Adipose tissue (tissue), 3 donors: ENCODE results near the gene GAB3. TPM values are rescaled to one million over a fixed set of nuclear protein-coding genes. Genes with fewer than 3 reads are reported as not detected.
A peak's percentile ranks its signal among the peaks of the same experiment; 100 is the strongest.

Source experiments
- H3K27ac ChIP-seq: one replicate; pipeline ENCODE4 v1.5.1; 2013; ENCODE audit warnings: low read depth, low read length
- WGBS, 3 donors: extraction: QIAGEN DNeasy Blood & Tissue Kit; methylation state at CpG; one replicate each; pipeline ENCODE4 v1.1.7; 2013; 5-methylcytosine and 5-hydroxymethylcytosine counted together
- polyA plus RNA-seq, 3 donors: library from polyadenylated mRNA; stranded (reverse); fragments of 200-250 nt; gene quantifications; one replicate each; pipeline ENCODE4 v1.2.3, GENCODE V29; 2013
- donor health status: healthy with polysubstance abuse.
- donor health status: Bipolar disorder and iron deficiency.
- donor health status: healthy.

GAB3 gene, protein sequence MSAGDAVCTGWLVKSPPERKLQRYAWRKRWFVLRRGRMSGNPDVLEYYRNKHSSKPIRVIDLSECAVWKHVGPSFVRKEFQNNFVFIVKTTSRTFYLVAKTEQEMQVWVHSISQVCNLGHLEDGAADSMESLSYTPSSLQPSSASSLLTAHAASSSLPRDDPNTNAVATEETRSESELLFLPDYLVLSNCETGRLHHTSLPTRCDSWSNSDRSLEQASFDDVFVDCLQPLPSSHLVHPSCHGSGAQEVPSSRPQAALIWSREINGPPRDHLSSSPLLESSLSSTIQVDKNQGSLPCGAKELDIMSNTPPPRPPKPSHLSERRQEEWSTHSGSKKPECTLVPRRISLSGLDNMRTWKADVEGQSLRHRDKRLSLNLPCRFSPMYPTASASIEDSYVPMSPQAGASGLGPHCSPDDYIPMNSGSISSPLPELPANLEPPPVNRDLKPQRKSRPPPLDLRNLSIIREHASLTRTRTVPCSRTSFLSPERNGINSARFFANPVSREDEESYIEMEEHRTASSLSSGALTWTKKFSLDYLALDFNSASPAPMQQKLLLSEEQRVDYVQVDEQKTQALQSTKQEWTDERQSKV
- polyA plus RNA-seq = 1 to 10 TPM in 2 of 3 donors, under 1 TPM in 1; 0.85 to 2.9 (median 2.7) TPM

DNA sequence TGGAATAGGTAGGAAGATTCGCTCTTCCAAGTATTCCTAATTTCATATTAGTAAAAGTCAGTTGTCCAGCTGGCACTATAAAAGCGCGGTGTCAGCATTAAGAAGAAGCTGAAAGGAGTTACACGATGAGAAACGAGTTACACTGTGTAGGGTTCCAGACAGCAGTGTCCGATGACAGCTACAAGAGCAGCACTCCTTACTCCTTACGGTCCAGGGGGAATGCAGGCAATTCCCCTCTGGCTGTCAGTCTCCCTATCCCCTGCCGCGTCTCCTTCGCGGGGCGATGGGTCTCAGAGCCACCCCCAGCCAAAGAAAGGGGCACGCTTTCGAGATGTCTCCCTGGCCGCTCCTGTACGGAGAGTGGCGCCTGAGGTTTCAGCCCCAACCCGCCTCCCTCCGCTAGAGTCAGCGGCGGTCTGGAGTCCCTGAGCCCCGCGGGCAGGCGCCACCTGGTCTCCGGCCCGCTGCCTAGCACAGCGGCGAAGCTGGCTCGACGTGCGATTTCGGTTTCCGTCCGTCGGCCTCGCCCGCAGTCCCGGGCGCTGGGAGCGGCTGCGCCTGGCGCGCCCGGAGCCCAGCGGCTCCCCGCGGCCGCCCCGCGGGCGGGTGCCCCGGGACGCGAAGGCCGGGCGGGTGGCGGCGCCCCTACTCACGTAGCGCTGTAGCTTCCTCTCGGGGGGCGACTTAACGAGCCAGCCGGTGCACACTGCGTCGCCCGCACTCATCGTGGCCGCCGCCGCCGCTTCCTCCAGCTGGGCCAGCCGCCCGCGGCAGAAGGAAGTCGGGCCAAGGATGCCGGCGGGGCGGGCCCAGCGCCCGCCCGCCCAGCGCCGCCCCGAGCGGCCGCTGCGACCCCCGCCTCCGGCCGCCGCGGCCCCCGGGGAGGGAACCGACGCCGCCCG, at the start of gene GAB3:
Gene GAB3 (minus strand): TSS at position 777 of the 902 bp plus-strand sequence. CDS start 52 bp downstream, at position 725.
- peak within 1 kb of the TSS; percentile 15 for H3K27ac ChIP-seq
- WGBS, 3 donors = 1 to 29% (median 3%) methylated on average over 29 to 85 of the region's 98 CpGs

DNA sequence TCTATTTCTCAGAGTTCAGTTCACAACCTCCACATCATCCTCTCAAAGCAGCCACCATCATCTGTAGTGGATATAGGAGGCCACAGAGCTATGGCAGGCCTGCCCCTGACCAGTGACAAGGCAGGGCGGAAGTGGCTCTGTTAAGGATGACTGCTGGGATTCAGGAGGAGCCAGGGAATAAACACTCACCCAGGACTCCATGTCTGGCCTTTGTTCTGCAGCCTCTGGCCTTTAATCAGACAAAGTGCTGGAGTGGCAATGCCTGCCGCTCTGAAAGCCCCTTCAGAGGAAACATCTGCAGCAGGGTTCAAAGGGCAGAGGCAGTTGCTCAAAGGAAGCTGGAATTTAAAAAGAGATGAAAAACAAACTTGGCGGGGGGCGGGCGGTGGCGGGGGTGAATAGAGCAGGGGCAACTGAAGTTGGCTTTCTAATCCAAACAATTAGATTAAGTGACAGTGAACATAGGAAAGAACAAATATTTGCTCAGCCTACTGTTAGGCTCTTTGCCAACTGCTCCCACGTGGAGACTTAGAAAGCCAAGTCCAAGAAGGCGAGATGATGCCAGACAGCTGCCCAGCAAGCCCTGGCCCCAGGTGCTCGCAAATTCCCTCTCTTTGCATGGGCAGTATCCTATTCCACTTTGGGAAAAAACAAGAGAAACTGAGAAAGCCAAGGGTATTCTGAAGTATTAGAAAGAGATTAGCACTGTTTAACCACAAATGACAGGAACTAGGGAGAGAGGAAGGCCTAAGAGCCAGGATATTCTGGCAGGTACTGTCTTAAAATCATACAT, 48.9 kb upstream of the GAB3 start:
- peak overlapping the region; percentile 55 for H3K27ac ChIP-seq
- 19 to 48% (median 39%) methylated on average over 6 to 9 of the region's 9 CpGs for WGBS, 3 donors

DNA sequence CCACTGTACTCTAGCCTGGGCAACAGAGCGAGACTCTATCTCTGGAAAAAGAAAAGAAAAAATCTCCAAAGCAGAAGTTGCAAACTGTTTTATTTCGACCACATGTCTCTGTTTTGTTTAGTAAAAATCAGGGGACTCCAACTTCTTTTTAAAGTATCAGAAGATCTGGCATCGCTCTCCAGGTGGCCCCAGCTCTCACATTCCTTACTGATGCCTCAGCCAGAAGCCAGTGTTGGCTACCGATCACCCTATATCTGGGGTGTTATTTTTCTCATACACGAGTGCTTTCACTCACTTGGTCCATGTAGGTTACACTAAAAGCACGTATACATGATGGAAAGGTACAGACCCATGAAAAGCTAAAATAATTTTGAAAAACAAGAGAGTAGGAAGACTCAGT, 46.1 kb upstream of the GAB3 start:
- H3K27ac ChIP-seq = no peak overlapping the region
- 74 to 83% (median 76%) methylated on average over 6 of the region's 6 CpGs for WGBS, 3 donors

DNA sequence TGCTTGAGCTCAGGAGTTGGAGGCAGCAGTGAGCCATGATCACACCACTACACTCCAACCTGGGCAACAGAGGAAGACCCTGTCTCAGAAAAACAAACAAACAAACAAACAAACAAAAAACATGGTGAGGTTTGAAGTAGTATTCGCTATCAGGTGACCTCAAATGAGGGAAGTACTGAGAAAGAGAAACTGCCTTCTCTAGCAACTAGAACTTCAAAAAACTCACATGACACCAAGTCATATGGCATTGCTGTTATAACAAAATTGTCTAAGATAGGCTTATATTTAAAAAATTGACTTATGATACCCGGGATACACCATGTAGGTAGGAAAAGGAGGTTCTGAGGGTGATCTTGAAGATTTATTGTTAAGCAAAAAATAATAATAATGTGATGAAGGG, 44.1 kb upstream of the GAB3 start:
- WGBS, 3 donors = 61 to 98% (median 76%) methylated on average over 2 of the region's 2 CpGs
- H3K27ac ChIP-seq = no peak overlapping the region

DNA sequence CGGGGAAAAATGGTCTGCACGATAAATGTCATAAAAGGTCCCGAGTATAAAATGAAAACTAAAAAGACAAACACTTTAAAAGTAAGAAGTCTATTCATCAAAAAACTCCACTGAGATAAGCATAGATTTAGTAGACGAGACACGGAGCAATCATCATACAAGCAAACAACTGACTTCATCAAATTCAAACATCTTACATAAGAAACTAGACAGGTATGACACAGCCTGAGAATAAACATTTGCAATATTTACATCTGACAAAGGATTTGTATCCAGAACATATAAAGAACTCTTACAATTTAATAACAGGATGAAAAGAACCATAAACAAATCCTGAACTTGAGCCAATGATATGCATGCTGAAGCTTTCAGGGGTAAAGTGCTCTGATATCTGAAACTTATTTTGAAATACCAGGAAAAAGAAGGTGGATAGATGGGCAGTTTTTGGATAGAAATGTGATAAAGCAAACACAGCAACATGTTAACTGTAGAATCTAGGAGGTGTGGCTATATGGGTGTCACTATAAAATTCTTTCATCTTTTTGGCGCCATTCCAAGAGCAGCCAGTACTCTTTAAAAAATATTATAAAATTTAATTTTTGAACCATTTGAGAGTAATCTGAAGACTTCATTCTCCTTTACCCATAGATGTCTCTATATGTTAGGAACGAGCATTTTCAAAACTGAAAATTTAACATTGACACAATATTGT, 42.4 kb upstream of the GAB3 start:
- no peak overlapping the region for H3K27ac ChIP-seq
- 60 to 95% (median 84%) methylated on average over 7 of the region's 7 CpGs for WGBS, 3 donors

DNA sequence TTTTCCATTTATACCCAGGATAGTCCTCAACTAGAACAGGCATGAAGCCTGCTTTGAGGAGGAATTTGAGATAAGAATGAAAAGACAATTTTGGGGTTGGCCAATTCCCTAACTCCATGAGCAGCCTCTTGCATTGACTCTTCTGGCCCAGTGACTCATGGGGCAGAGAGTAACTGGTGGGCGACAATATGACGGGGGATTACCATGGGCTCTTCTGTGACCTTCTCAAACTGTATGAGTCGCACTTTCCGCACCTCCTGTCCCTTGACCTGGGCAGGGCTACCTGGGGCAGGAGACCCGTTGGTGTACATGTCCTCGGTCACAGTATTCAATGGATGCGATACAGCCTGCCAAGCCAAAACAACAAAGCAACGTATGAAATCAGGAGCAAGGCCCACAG, 41.1 kb upstream of the GAB3 start:
- H3K27ac ChIP-seq = no peak overlapping the region
- WGBS, 3 donors = 91 to 96% (median 94%) methylated on average over 8 of the region's 8 CpGs

DNA sequence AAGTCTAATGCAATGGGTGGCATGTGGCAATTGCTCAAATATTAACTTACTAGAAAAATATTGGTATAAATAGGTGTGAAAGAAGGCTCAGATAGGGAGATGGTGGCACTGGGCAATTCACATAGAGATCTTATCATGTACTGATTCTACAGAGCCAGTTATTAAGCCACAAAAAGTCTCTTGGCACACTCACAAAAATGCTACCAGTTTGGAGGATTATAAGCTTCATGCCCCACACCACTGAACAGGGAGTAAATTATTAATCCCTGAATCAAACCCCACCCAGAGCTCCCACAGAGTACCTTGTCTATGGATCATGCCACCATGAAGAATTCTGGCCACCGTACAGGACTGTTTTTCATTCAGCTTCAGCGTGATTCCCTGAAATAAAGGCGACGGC, 40.6 kb upstream of the GAB3 start:
- WGBS, 3 donors = 57 to 84% (median 70%) methylated on average over 4 of the region's 4 CpGs

DNA sequence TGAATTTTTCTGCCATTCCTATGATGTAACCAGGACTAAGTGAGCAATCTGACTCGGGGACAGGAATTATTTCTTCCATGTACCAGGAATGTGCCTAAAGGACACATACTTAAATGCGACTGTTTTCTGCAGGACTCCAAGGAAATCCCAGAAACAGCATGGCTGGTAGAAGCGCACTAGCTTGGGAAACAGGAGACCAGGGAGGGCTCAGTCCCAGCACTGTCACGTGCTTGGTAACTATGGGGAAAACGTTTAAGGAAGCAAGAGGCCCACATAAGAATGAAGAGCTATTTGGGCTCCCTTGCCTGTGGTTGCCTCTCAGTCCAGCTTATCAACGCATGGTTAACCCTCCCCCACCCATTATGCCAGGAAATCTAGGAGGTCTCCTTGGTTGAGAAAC, 34.8 kb upstream of the GAB3 start:
- WGBS, 3 donors = 46 to 63% (median 53%) methylated on average over 6 of the region's 6 CpGs

More for the DNA sequence above, 40.6 kb upstream of the GAB3 start:
- H3K27ac ChIP-seq = no peak overlapping the region

DNA sequence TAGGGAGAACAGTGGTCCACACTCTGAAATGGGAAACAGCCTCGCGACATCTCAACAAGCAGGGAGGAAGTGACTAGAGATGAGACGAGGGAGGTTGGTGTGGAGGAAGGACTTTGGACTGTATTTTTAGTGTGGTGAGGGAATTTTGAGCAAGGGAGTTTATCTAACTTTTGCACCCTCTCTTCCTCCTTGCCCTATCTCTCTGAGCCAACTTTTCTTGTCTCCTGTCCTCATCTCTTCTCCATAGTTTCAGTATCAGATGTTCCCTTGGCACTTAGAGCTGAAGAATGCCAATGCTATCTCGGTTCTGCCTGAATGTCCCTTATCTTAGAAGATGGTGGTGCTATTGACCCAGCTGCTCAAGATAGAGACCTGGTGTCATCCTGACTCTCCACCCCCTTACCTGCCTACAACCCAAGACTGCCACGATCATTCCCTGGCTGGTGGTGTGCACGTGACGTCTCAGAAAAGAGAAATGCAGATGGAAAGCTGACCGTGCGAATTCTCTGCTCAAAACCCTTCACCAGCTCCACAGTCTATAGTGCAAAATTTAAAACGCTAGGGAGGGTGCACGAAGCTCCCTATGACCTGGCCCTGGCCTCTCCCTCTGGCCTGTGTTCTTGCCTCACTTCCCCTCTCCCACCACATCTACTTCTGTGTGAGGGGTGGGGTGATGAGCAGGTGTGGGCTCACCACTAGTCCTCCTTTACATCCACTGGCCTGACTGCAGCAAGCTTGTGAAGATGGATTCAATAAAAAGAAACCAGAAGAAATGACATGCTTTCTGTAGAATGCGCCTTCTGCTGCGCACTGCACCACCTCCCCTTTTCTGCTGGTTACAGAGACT, 33.5 kb upstream of the GAB3 start:
- WGBS, 3 donors = 65 to 91% (median 67%) methylated on average over 10 to 13 of the region's 13 CpGs
- no peak overlapping the region for H3K27ac ChIP-seq

More for the DNA sequence above, 34.8 kb upstream of the GAB3 start:
- no peak overlapping the region for H3K27ac ChIP-seq

DNA sequence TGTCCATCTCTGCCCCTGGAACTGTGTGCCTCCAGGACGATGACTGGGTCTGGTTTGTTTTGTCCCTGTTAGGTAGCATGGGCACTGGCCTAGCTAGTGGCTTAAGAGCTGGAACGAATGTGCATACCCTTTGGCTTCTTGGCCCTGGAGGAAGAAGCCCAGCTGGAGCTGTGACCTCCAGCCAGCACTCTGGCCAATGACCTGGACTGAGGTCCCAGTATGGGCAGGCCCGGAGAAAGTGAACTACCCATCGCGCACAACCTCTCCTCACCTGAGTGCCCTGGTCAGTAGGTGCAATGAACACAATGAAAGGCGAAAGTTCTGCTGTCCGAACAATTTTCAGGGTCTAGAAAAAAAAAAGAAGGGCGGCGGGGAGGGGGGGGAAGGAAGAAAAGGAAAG, 30.1 kb upstream of the GAB3 start:
- no peak overlapping the region for H3K27ac ChIP-seq
- 83 to 96% (median 93%) methylated on average over 9 of the region's 9 CpGs for WGBS, 3 donors

DNA sequence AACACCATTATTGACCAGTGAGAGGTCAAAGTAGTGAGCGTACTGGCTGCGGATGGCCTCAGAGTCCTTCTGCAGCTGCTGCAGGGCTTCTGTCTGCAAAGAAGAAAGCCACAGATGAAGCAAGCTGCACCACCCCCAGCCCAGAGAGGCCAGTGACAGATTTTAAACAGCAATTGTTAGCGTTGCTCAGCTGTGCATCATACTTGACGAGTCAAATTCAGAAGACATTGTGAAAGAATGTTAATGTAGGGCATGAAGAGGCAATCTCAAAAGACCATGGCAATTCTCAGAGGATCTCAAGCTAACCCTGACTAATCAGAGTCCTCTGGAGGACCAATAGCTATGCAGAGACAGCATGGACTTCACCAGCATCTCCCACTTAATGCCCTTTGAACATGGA, 28.4 kb upstream of the GAB3 start:
- H3K27ac ChIP-seq = no peak overlapping the region
- WGBS, 3 donors = 77 to 87% (median 79%) methylated on average over 4 of the region's 4 CpGs

DNA sequence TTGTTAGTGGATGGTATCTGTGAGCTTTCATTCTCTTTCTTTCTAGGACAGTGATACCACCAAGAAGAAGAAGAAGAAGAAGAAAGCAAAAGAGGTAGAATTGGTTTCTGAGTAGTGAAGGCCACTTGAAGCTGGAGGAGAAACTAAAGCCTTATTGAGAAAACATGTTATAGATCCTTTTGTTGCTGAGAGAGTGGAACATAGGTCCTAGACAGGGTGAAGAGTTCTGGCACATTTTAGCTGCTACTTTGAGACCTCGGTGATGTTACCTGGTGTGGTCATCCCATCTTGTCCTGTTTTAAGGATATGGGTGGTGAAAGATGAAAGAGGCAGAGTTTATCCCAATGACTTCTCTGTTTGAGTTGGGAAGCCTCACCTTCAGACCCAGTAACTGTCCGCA, 25.9 kb upstream of the GAB3 start:
- WGBS, 3 donors = 88 to 95% (median 93%) methylated on average over 2 of the region's 2 CpGs
- no peak overlapping the region for H3K27ac ChIP-seq

DNA sequence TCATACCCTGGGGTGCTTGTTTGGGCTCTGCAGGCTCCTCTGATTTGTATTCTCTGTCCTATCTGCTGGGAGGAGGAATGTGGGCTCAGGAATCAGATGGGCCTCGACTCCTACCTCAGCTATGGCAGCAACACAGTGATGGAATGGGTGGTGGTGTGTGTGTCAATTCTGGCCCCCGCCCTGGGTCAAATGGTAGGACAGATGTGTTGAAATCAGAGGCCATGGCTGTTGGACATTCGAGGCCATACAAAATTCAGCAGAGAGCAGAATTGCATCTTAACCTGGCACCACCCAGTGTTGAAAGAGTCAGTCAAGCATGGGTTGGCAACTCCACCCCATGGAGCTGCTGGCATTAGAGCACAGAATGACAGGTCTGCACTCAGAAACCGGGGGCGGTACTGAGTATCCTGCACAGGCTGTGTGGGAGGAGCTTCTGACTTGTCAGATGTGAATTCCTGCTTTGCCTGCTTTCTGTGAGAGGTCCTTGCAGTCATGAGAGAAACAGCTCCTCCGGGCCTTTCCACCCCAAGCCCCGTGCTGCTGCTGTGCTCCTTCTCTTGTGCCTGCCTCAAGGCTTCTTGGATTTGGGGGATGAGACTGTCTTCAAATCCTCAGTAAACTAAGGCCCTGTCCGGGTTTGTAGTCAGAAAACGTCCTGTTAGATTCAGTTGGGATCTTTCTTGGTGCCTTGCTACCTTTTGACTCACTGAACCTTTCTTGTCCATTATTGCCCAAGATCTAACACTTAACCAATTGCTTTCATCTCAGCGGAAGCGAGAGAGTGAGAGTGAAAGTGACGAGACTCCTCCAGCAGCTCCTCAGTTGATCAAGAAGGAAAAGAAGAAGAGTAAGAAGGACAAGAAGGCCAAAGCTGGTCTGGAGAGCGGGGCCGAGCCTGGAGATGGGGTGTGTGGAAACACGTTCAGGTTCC, 24.8 kb upstream of the GAB3 start:
- H3K27ac ChIP-seq = no peak overlapping the region
- WGBS, 3 donors = 76 to 79% (median 79%) methylated on average over 15 of the region's 15 CpGs

DNA sequence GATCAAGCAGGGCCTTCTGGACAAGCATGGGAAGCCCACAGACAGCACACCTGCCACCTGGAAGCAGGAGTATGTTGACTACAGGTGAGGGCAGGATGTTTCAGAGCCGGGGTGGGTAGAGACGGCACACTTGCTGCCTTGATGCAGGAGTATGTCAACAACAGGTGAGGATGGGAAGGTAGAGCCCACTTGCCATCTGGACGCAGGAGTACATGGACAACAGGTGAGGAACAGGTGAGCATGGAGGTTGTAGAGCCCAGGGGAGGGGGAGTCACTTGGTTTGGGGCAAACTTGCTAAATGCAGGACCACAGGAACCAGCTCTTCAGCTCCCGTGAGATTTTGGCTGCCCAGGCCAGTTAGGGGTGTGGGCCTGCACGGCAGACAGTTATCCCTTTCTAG, 23.7 kb upstream of the GAB3 start:
- WGBS, 3 donors = 71 to 85% (median 78%) methylated on average over 5 of the region's 5 CpGs
- no peak overlapping the region for H3K27ac ChIP-seq

DNA sequence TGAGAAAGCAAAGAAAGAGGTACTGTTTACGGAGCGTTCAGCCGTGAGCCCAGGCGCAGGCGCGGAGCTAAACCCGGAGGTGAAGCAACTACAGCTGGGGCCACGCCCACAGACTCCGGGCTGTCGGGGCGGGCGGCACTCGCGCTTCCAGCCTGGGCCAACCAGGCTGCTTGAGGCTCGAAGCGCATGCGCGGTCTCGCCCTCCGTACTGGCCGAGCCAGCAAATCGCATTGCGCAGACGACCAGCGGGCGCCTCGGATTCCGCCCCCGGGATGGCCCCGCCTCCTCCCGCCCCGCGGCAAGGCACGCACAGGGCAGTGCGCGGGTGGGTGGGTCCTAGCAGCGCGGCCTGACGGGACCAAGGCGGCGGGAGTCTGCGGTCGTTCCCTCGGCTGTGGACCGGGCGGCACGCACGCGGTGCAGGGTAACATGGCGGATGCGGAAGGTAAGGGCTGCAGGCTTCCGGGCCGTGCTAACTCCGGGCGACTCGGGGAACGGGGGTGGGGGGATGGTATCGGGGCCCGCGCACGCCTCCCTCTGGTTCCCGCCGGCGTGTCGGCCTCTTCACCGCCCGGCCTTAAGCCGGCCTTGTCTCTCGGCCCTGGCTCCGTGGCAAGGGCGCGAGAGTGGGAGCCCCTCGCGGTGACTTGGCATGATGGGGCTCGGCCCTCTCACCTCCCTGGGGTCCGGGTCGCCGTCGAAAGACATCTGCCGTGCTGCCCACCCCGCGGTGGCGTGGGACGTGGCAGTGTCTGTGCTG, 11.8 kb upstream of the GAB3 start, which contains the start of gene DKC1:
Gene DKC1 (plus strand): TSS at position 328 of the 760 bp plus-strand sequence. CDS start 102 bp downstream, at position 430.
- WGBS, 3 donors = 0 to 39% (median 1%) methylated on average over 46 to 84 of the region's 84 CpGs
- no peak within 1 kb of the TSS for H3K27ac ChIP-seq
